HK-2 (cell line): ENCODE data around the gene PDZD11.
"Not testable (repeated sequence)": the region's sequence is repeated elsewhere in the genome, so short reads cannot be mapped to it uniquely, and the experiment has no call there.

Experiments used
- DNase-seq: peaks from one replicate; pipeline ENCODE4 v3.0.0-alpha.2; 2018; ENCODE audit not compliant: unreplicated experiment

The PDZD11 gene

GRCh38 chrX:70257423-70258288 lies 32.1 kb downstream of the PDZD11 start:
- DNase-seq, result no peak

GRCh38 chrX:70255452-70255851 lies 34.3 kb downstream of the PDZD11 start:
- DNase-seq, result no peak

- DNase-seq, result no peak
Measured at GRCh38 chrX:70254909-70255308, 34.8 kb downstream of the PDZD11 start.

GRCh38 chrX:70254063-70254400 lies 35.7 kb downstream of the PDZD11 start:
- no peak for DNase-seq

- DNase-seq, result peak; percentile 33
Measured at GRCh38 chrX:70253377-70254062, 36.2 kb downstream of the PDZD11 start.

GRCh38 chrX:70252491-70252890 lies 37.2 kb downstream of the PDZD11 start:
- no peak for DNase-seq

- no peak for DNase-seq
Measured at GRCh38 chrX:70247252-70247651, 42.5 kb downstream of the PDZD11 start.

GRCh38 chrX:70244881-70245280 lies 44.8 kb downstream of the PDZD11 start:
- no peak for DNase-seq

- not testable (repeated sequence) for DNase-seq
Measured at GRCh38 chrX:70243601-70244000, 46.1 kb downstream of the PDZD11 start.

- DNase-seq, result no peak
Measured at GRCh38 chrX:70241501-70241900, 48.2 kb downstream of the PDZD11 start.

- DNase-seq, result no peak
Measured at GRCh38 chrX:70240751-70241150, 49.0 kb downstream of the PDZD11 start.
